CD4-positive, CD25-positive, alpha-beta regulatory T cell (primary cell): ENCODE results near the gene ANKUB1. TPM values are rescaled to one million over a fixed set of nuclear protein-coding genes. Genes with fewer than 3 reads are reported as not detected.
A peak's percentile ranks its signal among the peaks of the same experiment; 100 is the strongest.

Source experiments
- ATAC-seq, 2 donors: fragments of 150-1000 bp; cut with Tn5 transposase; one replicate each; pipeline ENCODE4 v1.10.0; 2021; ENCODE audit warnings: low read depth in 2 of 2, moderate number of reproducible peaks in 2 of 2, moderate library complexity in 1 of 2
- DNase-seq, 3 donors: peaks; one replicate each; pipeline versions ENCODE4 v3.0.0 to v3.0.0-alpha.2; 2012 to 2022; ENCODE audit warnings: mixed read lengths in 1 of 3
- H3K27ac ChIP-seq: one replicate; pipeline ENCODE4 v1.7.0; 2013; ENCODE audit warnings: mild to moderate bottlenecking, low read length; ENCODE audit not compliant: insufficient read depth, poor library complexity, severe bottlenecking
- H3K27me3 ChIP-seq: one replicate; pipeline ENCODE4 v1.7.0; 2013; ENCODE audit warnings: low read length; ENCODE audit not compliant: control insufficient read depth, insufficient read depth
- H3K36me3 ChIP-seq: one replicate; pipeline ENCODE4 v1.7.0; 2013; ENCODE audit warnings: mild to moderate bottlenecking, low read length, moderate library complexity; ENCODE audit not compliant: control insufficient read depth, insufficient read depth
- H3K4me1 ChIP-seq: 2 replicates; pipeline ENCODE4 v1.7.0; 2013; ENCODE audit warnings: mild to moderate bottlenecking, low read length; ENCODE audit not compliant: insufficient read depth, control insufficient read depth, poor library complexity, severe bottlenecking
- H3K4me3 ChIP-seq: one replicate; pipeline ENCODE4 v1.7.0; 2013; ENCODE audit warnings: low read depth, mild to moderate bottlenecking, low read length, moderate library complexity
- H3K9me3 ChIP-seq, 2 experiments: 1 replicate in 1 of 2; 2 replicates in 1 of 2; pipeline ENCODE4 v1.7.0; 2013; ENCODE audit warnings: low read length in 2 of 2, mild to moderate bottlenecking in 1 of 2, moderate library complexity in 1 of 2; ENCODE audit not compliant: control insufficient read depth in 2 of 2
- H3K27ac Mint-ChIP-seq, 3 donors: one replicate each; pipeline ENCODE4 v1.8.0; 2020 to 2022; ENCODE audit warnings: mild to moderate bottlenecking in 3 of 3, mixed read lengths in 3 of 3, moderate library complexity in 2 of 3
- H3K27me3 Mint-ChIP-seq: one replicate; pipeline ENCODE4 v1.8.0; 2022; ENCODE audit warnings: mild to moderate bottlenecking, mixed read lengths
- H3K36me3 Mint-ChIP-seq: one replicate; pipeline ENCODE4 v1.8.0; 2020; ENCODE audit warnings: mixed read lengths
- H3K4me1 Mint-ChIP-seq, 4 donors: one replicate each; pipeline ENCODE4 v1.8.0; 2020 to 2022; ENCODE audit warnings: mixed read lengths in 4 of 4, mild to moderate bottlenecking in 1 of 4
- H3K4me3 Mint-ChIP-seq, 4 donors: one replicate each; pipeline ENCODE4 v1.8.0; 2020 to 2022; ENCODE audit warnings: mild to moderate bottlenecking in 4 of 4, mixed read lengths in 4 of 4, moderate library complexity in 3 of 4
- H3K9me3 Mint-ChIP-seq, 7 donors: one replicate each; pipeline ENCODE4 v1.8.0; 2020 to 2022; ENCODE audit warnings: mixed read lengths in 7 of 7, mild to moderate bottlenecking in 3 of 7, moderate library complexity in 2 of 7
- polyA plus RNA-seq, 4 donors: library from polyadenylated mRNA; unstranded; fragments of 300-500 nt; fragmentation: Illumina TruSeq; gene quantifications; one replicate each; pipeline ENCODE4 v1.2.3, GENCODE V29; 2021
- total RNA-seq: library from RNA; stranded (reverse); gene quantifications from one replicate; pipeline ENCODE4 v1.2.3, GENCODE V29; 2022

The ANKUB1 gene
- total and polyA plus RNA-seq, 5 donors from 2014 or later, result not detected

GRCh38 chr3:149720918-149721317 lies 71.4 kb downstream of the ANKUB1 start:
- no peak overlapping the region for H3K4me3 ChIP-seq
- DNase-seq (no peak), ATAC-seq (no peak)
- peaks cover 0 to 23% (median 4%) of the 10 kb centered on the region in 7 donors for H3K9me3 Mint-ChIP-seq
- H3K36me3 ChIP-seq, result no peaks in the 10 kb centered on the region
- H3K4me3 Mint-ChIP-seq, result no peak overlapping the region
- H3K27me3 Mint-ChIP-seq, result peaks cover 8% of the 10 kb centered on the region
- H3K36me3 Mint-ChIP-seq, result peaks cover 7% of the 10 kb centered on the region
- peaks cover 6% of the 10 kb centered on the region for H3K27me3 ChIP-seq
- H3K9me3 ChIP-seq, result peaks cover 0 to 4% of the 10 kb centered on the region in 2 experiments
- no peak overlapping the region for H3K27ac ChIP-seq
- H3K4me1 ChIP-seq, result no peaks in the 10 kb centered on the region
- H3K4me1 Mint-ChIP-seq, result peaks cover 0 to 2% (median 0%) of the 10 kb centered on the region in 4 donors
- no peak overlapping the region for H3K27ac Mint-ChIP-seq

- H3K4me3 ChIP-seq, result peak overlapping the region; percentile 9
Measured at GRCh38 chr3:149717391-149718056, 74.8 kb downstream of the ANKUB1 start.

DNA sequence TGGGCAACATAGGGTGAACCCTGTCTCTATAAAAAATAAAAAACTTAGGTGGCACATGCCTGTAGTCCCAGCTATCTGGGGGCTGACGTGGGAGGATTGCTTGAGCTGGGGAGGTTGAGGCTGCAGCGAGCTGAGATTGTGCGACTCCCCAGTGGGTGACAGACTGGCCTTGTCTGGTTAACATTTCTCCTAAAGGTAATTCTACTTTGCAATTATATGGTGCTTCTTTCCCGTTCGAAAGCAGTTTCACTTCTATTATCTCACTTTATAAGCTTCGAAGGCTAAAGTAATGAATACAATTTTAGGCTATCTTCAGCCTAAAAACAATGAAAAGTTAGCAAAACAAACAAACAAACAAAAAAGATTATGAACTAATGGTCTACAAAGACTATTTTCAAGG lies 75.4 kb downstream of the ANKUB1 start:
- DNase-seq, result no peak
- H3K4me1 ChIP-seq, result no peaks in the 10 kb centered on the region
- H3K9me3 Mint-ChIP-seq, result peaks cover 0 to 14% (median 2%) of the 10 kb centered on the region in 7 donors

More at GRCh38 chr3:149717391-149718056, 74.8 kb downstream of the ANKUB1 start:
- H3K9me3 ChIP-seq, result peaks cover 0 to 4% of the 10 kb centered on the region in 2 experiments
- H3K27me3 Mint-ChIP-seq, result no peaks in the 10 kb centered on the region
- peaks cover 0 to 17% (median 3%) of the 10 kb centered on the region in 7 donors for H3K9me3 Mint-ChIP-seq
- no peak overlapping the region for H3K27ac Mint-ChIP-seq
- no peaks in the 10 kb centered on the region for H3K4me1 ChIP-seq
- no peak overlapping the region for H3K4me3 Mint-ChIP-seq
- no peaks in the 10 kb centered on the region for H3K27me3 ChIP-seq
- peak in 2 of 3 donors; percentile 35 to 50 for DNase-seq
- no peak overlapping the region for H3K27ac ChIP-seq
- no peaks in the 10 kb centered on the region for H3K36me3 ChIP-seq
- no peak for ATAC-seq
- H3K36me3 Mint-ChIP-seq, result peaks cover 3% of the 10 kb centered on the region
- H3K4me1 Mint-ChIP-seq, result peaks cover 0 to 2% (median 0%) of the 10 kb centered on the region in 4 donors

DNA sequence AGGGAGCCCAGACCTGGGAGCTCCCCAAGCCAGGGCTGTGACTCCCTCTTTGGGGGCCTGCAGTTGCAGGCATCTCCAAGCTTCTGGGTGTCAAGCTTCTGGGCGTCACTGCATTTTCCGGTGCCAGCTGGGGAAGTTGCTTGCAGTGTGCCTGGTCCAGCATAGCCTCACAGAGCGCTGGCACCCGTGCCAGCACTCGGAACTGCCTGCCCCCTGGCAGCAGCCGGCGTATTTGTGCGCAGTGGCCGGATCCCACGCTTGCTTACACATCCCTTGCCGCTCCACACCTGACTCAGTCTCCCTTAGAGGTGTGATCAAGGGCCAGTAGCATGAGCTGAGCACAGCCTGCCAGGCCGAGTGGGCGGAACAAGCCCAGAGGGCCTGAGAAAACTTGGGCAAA lies 77.1 kb downstream of the ANKUB1 start:
- Histone ChIP-seq H3K4me3 (no peak overlapping the region), H3K27ac (no peak overlapping the region), H3K4me1 (no peaks in the 10 kb centered on the region), H3K36me3 (no peaks in the 10 kb centered on the region), H3K9me3 (no peaks in the 10 kb centered on the region), H3K27me3 (no peaks in the 10 kb centered on the region)
- ATAC-seq, result no peak
- Mint-ChIP-seq H3K9me3 (peaks cover 0 to 2% (median 0%) of the 10 kb centered on the region in 7 donors), H3K27ac (no peak overlapping the region), H3K27me3 (peaks cover 4% of the 10 kb centered on the region), H3K4me1 (peaks cover 0 to 2% (median 0%) of the 10 kb centered on the region in 4 donors), H3K36me3 (no peaks in the 10 kb centered on the region), H3K4me3 (no peak overlapping the region)
- no peak for DNase-seq

More for the DNA sequence above, 75.4 kb downstream of the ANKUB1 start:
- peaks cover under 1% of the 10 kb centered on the region for H3K27me3 Mint-ChIP-seq
- H3K4me3 ChIP-seq, result peak overlapping the region; percentile 9
- H3K27ac ChIP-seq, result no peak overlapping the region
- peaks cover 3% of the 10 kb centered on the region for H3K36me3 Mint-ChIP-seq
- peaks cover 0 to 2% (median 0%) of the 10 kb centered on the region in 4 donors for H3K4me1 Mint-ChIP-seq
- H3K4me3 Mint-ChIP-seq, result peak overlapping the region in 1 of 4 donors; percentile 2
- no peak for ATAC-seq
- H3K27me3 ChIP-seq, result no peaks in the 10 kb centered on the region
- H3K36me3 ChIP-seq, result no peaks in the 10 kb centered on the region
- no peak overlapping the region for H3K27ac Mint-ChIP-seq
- H3K9me3 ChIP-seq, result peaks cover 0 to 4% of the 10 kb centered on the region in 2 experiments

DNA sequence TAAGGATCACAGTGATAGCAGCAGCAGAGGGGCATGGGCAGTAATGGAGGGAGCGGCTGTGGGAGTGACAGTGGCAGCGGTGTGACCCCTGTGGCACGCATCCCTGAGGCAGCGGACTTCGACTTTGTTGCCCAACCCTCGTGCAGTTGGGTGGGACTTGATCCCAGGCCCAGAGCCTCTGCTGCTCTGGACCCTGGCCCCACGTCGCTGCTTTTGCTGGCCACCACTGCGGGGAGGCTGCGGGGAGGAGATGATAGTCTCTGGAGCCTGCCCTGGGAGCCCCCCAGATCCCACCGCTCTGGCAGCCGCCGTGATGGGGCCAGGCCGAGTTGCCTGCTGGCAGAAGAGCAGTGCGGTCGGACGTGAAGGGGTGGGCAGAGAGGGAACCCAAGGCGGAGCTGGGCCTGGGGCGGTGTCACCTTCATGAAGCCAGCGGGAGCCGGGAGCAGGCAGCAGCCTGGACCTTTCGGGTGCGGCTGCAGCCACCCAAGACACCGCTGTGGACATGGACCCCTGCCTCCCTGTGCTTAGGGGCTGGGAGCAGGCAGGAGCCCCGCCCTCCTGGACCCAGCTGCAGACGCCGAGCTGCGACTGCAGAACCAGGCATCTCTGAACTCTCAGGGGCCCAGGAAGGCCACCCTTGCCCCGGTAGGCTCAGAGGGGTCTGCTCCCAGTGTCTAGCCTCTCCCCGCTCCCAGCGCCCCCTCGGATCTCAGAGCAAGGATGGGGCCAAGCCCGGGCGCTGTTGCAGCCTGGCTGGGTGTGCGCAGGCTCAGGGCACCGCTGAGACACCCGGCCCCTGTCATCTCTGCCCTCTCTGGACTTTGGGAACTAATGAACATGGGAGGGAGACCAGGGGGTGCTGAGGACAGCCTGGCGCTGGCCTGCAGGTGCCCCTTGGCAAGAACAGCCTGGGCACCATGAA lies 78.4 kb downstream of the ANKUB1 start:
- DNase-seq, result no peak
- H3K9me3 Mint-ChIP-seq, result peaks cover 0 to 2% (median 0%) of the 10 kb centered on the region in 7 donors
- H3K4me1 ChIP-seq, result no peaks in the 10 kb centered on the region
- no peak overlapping the region for H3K4me3 Mint-ChIP-seq
- no peaks in the 10 kb centered on the region for H3K9me3 ChIP-seq
- peaks cover 0 to 2% (median 0%) of the 10 kb centered on the region in 4 donors for H3K4me1 Mint-ChIP-seq
- ATAC-seq, result no peak
- H3K27ac ChIP-seq, result no peak overlapping the region
- H3K27ac Mint-ChIP-seq, result no peak overlapping the region
- no peak overlapping the region for H3K4me3 ChIP-seq
- no peaks in the 10 kb centered on the region for H3K36me3 Mint-ChIP-seq
- no peaks in the 10 kb centered on the region for H3K36me3 ChIP-seq
- H3K27me3 ChIP-seq, result no peaks in the 10 kb centered on the region
- peaks cover 4% of the 10 kb centered on the region for H3K27me3 Mint-ChIP-seq

Other genes starting within 250 kb of the ANKUB1 start
- gene WWTR1, start 134.5 kb downstream of the ANKUB1 start, total RNA-seq, result 2.0 TPM
- gene WWTR1, start 134.5 kb downstream of the ANKUB1 start, polyA plus RNA-seq, result 1 to 10 TPM in 2 of 4 donors, under 1 TPM in 2; 0.33 to 1.9 (median 1.2) TPM
- 26.8 TPM for gene COMMD2, start 40.1 kb downstream of the ANKUB1 start, total RNA-seq
- 10 to 100 TPM; 63.1 to 72.5 (median 70.5) TPM for gene COMMD2, start 40.1 kb downstream of the ANKUB1 start, polyA plus RNA-seq
- gene RNF13, start 20.7 kb upstream of the ANKUB1 start, total RNA-seq, result 44.0 TPM
- 100 to 1,000 TPM; 111 to 156 (median 145) TPM for gene RNF13, start 20.7 kb upstream of the ANKUB1 start, polyA plus RNA-seq
- gene PFN2, start 178.3 kb upstream of the ANKUB1 start, total RNA-seq, result 3.3 TPM
- gene PFN2, start 178.3 kb upstream of the ANKUB1 start, polyA plus RNA-seq, result 1 to 10 TPM; 2.2 to 4.1 (median 3.3) TPM